NCI-H2171 treated with DMSO at 0.1 percent for 48 hours (cell line): ENCODE results near the gene CRYBG3.
"Not testable (repeated sequence)": the region's sequence is repeated elsewhere in the genome, so short reads cannot be mapped to it uniquely, and the experiment has no call there.

ENCODE experiments used
- DNase-seq: peaks from one replicate; lab custom pipeline; 2025; lab: John Stamatoyannopoulos, UW

The CRYBG3 gene

DNA sequence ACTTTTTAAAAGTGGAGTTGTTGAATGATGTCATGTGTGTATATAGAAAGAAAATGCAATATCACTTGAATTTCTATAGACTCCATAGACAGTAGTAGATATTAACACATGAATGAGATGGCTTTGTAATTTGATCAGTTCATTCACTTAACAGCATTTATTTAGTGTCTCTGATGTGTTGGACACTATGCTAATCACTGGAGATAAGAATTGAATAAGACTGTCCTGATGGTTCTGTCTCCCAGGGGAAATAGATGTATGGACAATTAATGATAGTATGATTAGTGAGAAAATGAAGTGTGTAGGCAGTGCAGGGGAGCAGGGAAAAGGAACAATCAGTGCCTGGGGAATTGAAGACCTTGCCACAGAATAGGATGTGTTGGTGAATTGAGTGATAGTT, 77.5 kb downstream of the CRYBG3 start:
- DNase-seq, result no peak

DNA sequence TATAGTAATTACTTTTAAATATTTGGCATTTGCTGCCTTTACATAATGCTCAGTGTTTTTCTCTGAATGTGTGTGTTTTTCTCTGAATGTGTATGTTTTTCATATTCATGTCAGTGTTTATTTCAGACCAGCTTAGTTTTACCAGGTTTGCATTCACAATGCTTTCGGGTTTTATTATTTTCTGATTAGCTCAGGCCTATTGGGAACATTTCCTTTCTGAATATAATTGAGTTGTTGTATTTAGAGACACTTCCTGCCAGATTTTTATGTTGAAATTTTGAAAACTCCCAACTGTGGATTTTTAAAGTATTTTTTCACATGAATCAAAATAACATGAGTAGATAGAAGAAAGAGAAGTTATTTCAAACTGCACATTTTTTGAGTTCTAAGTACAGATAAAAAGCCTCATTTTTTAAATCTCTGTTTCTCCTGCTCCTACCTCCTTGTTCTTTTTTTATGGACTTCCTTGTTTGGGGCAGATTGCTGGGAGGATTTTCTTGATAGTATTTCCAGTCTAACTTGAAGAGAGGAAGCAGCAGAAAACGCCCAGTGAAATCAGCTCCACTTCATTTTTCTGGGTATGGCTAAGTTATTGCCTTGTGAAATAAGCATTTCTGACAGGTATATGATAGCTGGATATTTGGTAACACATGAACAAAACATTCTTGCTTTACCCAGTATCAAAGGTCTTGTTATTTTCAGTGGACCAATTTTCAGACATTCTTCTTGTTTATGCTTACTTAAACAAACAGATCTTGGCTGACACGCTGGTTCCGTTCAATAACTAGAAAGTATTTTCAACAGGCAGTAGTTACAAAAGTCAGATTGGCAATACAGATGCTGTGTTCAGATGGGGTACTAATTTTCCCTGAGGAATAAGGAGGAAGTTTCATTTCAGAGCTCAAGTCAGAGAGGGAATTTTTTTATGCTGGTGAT, 79.8 kb downstream of the CRYBG3 start:
- peak; percentile 14 for DNase-seq

DNA sequence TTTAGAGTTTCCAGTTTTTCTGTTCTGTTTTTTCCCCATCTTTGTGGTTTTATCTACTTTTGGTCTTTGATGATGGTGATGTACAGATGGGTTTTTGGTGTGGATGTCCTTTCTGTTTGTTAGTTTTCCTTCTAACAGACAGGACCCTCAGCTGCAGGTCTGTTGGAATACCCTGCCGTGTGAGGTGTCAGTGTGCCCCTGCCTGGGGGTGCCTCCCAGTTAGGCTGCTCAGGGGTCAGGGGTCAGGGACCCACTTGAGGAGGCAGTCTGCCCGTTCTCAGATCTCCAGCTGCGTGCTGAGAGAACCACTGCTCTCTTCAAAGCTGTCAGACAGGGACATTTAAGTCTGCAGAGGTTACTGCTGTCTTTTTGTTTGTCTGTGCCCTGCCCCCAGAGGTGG, 88.0 kb downstream of the CRYBG3 start:
- not testable (repeated sequence) for DNase-seq

DNA sequence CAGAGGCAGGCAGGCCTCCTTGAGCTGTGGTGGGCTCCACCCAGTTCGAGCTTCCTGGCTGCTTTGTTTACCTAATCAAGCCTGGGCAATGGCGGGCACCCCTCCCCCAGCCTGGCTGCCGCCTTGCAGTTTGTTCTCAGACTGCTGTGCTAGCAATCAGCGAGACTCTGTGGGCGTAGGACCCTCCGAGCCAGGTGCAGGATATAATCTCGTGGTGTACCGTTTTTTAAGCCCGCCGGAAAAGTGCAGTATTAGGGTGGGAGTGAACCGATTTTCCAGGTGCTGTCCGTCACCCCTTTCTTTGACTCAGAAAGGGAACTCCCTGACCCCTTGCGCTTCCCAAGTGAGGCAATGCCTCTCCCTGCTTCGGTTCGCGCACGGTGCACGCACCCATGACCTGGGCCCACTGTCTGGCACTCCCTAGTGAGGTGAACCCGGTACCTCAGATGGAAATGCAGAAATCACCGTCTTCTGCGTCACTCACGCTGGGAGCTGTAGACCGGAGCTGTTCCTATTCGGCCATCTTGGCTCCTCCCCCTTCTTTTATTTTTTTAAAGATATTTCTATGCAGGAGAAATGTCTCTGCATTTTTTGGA, 88.5 kb downstream of the CRYBG3 start:
- DNase-seq, result not testable (repeated sequence)

DNA sequence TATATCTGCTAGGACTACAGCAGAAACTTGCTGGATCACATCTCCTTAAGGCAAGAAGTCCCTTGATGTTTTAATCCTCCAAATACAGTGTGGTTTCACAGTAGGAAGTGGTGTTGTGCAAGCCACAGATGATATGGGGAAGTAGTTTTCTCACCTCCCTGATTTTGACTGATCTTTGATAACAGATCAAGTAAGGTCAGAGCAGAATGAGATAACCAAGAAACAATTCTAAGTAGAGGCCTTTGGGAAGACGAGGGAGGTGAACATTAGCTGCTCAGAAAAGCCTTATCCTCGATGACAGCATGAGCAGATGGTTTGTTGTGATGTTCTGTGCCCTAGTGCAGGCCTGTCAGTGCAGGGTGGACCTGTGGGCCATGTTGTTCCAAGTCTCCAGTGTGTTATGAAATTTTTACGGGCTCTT, 89.1 kb downstream of the CRYBG3 start:
- no peak for DNase-seq

DNA sequence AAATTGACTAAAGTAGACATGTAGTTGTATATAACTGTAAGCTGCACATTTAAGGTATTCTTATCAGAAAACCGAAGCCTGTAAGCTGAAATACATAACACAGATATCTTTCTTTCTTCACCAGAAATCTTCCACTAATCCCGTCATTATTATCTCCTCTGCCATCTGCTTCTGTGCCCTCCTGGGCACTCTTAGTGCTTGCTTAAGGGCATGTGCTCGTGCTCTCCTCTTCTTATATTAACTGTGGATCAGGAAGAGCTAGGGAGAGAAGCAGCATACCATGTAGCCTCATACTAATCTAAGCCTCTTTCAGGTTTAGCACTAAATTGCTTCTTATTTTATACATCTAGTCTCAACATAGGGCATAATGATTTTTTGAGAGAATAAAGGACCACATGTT, 89.6 kb downstream of the CRYBG3 start:
- no peak for DNase-seq

DNA sequence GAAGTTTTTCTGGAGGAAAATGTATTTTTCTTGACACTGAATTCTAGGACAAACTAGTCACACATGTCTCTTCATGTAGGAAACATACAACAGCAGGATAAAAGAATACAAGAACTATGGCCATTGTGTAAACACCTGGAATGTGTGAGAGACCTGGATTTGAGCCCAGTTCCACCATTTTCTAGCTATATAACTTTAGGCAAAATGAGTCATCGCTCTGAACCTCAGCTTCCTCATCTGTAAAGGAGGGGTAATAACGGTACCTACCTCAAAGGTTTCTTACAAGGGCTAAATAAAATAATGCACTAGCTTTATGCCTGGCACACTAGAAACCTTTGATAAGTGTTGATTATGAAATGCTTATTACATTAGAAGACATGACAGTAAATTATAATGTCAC, 92.6 kb downstream of the CRYBG3 start:
- no peak for DNase-seq

DNA sequence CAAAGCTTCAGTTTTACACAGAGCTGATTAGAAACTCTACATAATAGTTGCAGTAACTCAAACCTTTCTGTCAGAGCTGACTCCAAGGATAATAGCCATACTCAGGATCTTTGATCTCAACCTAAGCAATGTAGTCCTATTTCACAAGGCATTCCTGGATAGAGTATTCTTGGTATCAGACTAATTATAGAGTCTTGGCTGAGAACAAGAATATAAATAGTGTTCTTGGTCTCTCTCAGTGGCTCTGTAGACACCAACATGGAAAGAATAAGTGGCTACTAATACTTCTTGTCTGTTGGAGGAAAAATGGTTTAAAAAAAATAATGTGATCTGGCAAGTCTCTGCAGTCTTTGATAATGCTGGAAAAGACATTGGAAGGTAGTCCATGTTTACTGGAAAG, 94.8 kb downstream of the CRYBG3 start:
- DNase-seq, result no peak

DNA sequence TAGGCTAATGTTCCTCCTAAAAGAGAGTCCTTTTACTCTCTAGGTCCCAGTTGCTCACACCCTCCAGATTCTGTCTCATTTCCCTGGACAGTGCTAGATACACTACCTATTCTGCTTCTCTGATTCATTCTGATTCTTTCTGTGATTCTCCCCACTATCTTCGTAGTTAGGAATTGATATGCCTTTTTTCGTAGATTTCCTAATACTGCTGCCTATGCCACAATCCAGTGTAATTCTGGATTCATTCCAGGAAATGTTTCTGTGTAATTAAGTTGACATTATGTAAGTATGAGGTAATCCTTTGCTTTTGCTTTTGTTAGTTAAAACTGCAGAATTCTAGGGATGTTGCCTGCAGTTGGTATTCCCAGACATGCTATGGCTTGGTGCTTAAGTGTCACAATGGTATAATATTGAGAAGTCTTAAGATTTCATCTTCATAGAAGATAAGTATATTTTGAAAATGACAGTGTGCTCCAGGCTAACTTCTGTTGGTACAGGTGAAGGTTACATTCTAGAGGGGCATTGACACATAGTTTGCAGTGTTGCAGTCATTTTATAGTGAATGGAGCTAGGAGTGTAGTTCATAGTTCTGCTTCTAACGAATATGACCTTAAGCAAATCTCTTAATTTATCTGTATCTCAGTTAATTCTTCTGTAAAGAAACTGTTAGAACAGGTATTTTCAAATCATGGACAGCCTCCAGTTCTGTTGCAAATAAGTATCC, 96.2 kb downstream of the CRYBG3 start:
- DNase-seq, result no peak

DNA sequence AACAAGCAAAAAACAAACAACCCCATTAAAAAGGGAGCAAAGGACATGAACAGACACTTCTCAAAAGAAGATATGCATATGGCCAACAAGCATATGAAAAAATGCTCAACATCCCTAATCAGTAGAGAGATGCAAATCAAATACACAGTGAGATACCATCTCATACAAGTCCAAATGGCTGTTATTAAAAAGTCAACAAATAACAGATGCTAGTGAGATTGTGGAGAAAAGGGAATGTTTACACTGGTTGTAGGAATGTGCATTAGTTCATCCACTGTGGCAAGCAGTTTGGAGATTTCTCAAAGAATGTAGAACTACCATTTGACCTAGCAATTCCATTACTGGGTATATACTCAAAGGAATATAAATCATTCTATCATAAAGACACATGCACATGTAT, 105.9 kb downstream of the CRYBG3 start:
- peak; percentile 68 for DNase-seq

DNA sequence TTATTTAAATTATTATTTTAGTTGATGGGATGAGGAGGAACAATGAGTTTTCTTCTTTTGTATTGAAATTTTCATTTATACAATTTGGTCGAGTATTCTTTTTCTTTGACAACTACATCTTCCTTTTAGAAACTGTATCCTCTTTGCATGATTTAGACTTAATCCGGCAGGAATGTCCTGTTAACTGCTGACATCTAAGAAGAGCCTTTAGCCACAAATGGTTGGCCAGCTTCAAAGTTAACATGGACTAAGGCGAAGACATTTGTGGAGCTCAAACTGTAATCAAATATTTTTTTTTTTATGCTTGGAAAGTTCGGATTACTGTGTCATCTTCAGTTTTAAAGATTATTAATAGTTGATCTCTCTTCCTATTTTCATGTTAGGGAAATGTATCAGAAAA, 107.2 kb downstream of the CRYBG3 start:
- DNase-seq, result no peak

DNA sequence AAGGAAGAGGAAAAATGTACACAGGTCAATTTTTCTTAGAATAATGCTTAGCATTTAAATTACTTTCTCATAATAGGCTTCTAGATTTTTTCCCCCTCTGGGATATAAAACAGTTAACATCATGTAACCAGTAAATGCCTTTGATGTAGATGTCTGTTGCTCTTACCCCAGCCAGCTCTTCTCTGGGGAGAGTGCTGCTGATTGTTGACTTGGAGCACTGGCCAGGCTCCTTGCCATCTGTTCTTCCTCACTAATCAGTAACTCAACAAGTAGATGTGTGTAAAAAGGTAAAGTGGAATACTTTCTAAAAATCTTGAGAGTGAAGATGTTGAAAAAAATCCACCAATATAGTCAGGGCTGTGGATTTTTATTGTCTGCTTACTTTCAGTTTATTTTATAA, 108.2 kb downstream of the CRYBG3 start:
- DNase-seq, result peak; percentile 77

DNA sequence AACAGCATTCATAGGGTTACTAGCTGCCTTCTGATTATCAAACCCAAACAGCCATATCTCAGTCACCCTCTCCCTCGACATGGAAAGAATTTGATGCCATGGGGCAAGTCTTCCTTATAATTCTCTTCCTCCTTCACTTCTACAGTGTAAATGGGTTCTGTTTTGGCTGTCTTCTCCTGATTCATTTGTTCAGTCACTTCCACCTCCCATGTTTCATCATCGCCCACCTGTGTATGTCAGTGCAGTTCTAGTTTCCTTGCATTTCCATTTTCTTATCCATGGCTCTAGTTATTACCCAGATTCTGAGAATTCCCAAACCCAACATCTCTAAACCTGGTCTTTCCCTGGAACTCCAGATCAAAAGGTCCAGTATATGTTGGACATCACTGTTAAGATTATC, 109.4 kb downstream of the CRYBG3 start:
- no peak for DNase-seq

DNA sequence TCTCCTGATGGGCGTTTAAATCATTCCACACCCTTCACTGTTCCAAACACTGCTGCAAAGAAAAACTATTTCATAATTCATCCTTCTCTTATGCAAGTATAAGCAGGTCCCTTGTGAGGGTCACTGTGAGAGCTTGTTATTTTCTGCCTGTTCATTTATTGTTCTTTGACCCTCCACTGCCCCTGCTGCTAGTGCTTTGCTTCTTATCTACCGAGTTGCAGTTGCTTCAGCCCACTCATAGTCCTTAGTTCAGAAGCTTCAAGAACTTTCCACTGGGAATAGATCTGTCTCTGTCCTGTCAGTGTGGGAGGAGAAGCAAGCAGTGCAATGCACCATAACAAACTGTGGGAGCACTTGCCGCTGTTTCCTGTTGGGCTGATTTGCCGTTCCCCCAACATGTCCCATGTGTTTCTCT, 110.6 kb downstream of the CRYBG3 start:
- DNase-seq, result no peak

DNA sequence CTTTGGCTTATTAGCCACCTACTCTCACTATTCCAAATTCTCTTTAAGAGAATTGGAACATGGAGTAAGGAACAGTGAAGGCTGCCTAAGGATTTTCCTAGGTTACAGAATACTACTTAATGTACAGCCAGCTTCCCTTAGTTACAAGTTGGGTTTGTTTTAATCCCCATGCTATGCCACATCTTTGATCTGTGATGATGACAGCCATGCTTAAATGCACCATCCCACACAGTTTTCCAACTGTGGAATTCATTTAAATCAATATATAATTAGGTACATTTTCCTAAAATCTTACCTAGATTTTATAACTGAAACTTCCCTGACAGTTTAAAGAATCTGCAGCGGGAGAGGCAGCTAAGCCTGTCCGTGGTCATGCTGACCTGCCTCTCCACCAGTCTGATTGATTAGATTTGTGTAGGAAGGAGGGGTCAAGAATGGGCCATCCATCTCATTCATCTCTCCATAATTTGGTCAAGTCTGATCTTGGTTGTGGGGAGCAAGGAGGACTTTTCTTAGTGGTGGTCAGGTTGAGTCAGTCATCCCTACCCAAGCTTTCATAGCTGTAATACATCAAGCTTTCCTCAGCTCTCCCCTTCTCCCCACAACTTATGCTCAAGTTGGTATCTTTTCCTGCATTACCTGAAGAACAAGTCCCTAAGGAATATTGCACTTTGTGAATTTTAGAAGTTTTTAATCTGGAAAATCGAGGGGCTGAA, 113.3 kb downstream of the CRYBG3 start:
- no peak for DNase-seq

DNA sequence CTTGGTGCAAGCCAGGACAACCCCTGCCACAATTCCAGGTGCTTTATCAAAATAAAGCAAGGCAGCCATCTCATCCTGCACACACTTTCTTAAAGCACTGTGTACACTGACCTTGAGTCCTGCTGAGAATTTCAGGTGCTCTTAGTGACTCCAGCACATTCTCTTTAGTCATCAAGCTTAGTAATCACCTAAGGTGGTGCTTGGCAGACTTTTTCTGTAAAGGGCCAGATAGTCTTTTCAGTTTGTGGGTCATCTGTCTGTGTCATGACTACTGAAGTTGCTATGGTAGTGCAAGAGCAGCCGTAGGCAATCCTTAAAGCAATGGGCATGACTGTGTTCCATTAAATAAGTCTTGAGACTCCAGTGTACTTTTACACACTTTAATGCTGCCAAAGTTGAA, 114.0 kb downstream of the CRYBG3 start:
- DNase-seq, result no peak

DNA sequence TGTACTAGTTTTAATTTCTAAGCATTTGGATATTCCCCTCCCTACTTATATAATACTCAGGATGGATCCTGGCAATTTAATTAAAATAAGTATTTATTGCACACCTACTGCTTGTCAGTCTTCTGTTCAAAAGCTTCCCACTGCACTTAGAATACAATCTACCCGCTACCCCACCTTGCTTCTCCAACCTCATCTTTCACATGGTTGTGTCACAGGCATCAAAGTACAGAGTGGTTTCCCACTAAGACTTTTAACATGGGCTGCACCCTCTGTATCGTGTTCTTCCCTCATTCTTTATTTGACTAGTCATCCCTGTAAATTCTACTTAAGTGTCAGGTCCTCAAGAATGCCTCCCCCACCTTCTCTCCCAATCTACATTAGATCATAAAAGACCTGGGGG, 115.4 kb downstream of the CRYBG3 start:
- DNase-seq, result no peak

DNA sequence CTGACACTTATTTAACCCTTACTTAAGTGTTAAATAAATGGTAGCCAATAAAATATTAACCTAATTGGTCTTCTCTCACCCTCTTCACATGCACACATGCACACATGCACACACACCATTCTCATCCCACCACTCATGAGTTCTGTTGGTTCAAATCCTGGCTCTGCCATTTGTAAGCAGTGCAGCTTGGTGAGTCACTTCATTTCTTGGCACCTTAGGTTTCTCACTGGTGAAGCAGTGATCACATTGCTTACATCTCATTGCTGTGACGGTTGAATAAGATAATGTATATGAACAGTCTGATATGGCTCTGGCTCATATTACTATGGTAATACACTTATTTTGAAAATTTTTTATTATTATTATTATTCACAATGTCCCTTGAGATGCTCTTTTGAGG, 116.6 kb downstream of the CRYBG3 start:
- DNase-seq, result no peak

DNA sequence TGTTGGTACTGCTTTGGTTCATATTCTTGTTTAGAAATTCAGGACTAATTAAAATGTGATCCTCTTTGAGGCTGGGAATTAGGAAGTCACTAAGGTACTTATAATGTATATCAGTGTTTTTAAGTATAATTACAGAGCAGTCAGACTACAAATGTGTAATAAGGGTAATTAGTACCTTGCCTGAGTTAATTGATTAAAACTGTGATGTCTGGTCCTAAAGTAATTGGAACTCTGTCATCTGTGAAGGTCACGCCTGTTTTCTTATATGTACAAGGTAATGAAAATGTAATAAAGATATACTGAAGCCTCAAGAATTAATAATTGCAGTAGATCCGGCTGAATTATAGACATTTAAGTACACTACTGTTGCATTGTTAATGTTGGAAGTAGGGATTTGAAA, 117.6 kb downstream of the CRYBG3 start:
- DNase-seq, result no peak

DNA sequence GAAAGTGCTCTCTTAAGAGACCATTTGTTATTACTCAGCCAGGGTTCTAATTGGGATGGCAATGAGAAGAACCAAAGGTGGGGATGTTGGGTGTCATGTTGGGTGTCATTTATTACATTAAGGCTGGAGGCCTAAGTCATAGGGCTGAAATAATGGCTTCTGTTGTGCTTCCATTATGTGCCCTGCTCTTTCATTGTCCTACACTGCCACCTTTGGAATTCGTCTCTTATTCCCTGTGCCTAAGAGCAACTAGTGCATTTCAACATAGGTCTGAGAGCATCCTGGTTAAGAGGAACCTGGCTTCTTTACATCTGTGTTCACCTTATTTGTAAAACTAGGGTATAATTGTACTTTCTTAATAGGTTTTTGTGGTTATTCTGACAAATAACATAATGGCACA, 118.2 kb downstream of the CRYBG3 start:
- DNase-seq, result peak; percentile 37

DNA sequence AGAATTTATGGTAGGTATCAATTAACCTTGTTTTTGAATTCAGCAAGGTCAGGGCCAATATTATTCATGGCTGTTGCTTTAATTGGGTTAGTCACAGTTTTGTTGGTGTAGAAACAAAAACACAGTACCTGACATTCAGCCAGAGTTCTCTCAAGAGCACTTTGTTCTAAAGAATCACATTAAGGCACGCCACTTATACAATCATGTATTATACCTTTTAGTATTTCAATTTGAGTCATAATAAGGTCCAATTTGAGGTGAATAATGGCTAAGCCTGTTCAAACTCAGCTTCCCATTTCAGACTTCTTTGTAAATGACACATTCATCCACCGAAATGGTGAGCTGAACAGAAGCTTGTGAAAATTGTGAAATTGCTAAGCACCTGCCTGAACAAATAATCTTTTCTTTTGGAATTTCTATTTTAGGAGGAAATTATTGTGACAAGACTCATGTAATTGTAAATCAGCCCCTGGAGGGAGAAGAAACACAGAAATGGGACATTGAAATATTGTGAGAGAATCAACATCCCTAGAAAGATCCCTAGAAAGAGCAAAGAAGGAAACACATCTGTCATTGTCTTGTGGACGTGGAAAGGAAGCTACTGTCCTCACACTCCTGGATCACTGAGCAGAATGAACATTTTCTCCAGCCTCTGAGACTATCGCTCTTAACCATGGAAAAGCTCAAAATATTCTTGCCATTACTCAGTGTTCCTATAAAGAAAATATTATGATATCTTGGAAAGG, 121.2 kb downstream of the CRYBG3 start:
- no peak for DNase-seq
